BLaER1 treated with 17β-estradiol and CSF1 and Interleukin-3, amounts not matched to agents 10 nM and 100 nM (cell line): Measurements from ENCODE around the gene GRIK2.
"Not testable (repeated sequence)": the region's sequence is repeated elsewhere in the genome, so short reads cannot be mapped to it uniquely, and the experiment has no call there.

Experiments
- H3K27ac ChIP-seq, 11 experiments: shearing (Covaris generic); formaldehyde crosslinking; 2 replicates each; pipeline ENCODE4 v1.8.1; 2022
- H3K27me3 ChIP-seq, 11 experiments: shearing (Covaris generic); formaldehyde crosslinking; 2 replicates each; pipeline ENCODE4 v1.8.1; 2022
- H3K36me3 ChIP-seq, 11 experiments: shearing (Covaris generic); formaldehyde crosslinking; 2 replicates each; pipeline ENCODE4 v1.8.1; 2022
- H3K4me1 ChIP-seq, 10 experiments: shearing (Covaris generic); formaldehyde crosslinking; 2 replicates each; pipeline ENCODE4 v1.8.1; 2022
- H3K4me2 ChIP-seq, 11 experiments: shearing (Covaris generic); formaldehyde crosslinking; 2 replicates each; pipeline ENCODE4 v1.8.1; 2022
- H3K4me3 ChIP-seq, 10 experiments: shearing (Covaris generic); formaldehyde crosslinking; 2 replicates each; pipeline ENCODE4 v1.8.1; 2022
- H3K9ac ChIP-seq, 11 experiments: shearing (Covaris generic); formaldehyde crosslinking; 2 replicates each; pipeline ENCODE4 v1.8.1; 2022
- H3K9me3 ChIP-seq, 11 experiments: shearing (Covaris generic); formaldehyde crosslinking; replicated peaks in 1 of 11; 2 replicates each; pipeline ENCODE4 v1.8.1; 2022
- H4K20me1 ChIP-seq, 11 experiments: shearing (Covaris generic); formaldehyde crosslinking; 2 replicates each; pipeline ENCODE4 v1.8.1; 2022
- Cebpa-rat ChIP-seq, 11 experiments: shearing (Covaris generic); IDR thresholded peaks; 2 replicates each; pipeline ENCODE4 v1.8.1; 2022

The GRIK2 gene

GRCh38 chr6:101613556-101613955 lies 220.0 kb downstream of the GRIK2 start:
- Histone ChIP-seq H3K4me1 (no peaks in the 10 kb centered on the region), H3K4me3 (no peak overlapping the region), H3K9ac (no peak overlapping the region), H3K36me3 (no peaks in the 10 kb centered on the region), H4K20me1 (no peaks in the 10 kb centered on the region), H3K27me3 (no peaks in the 10 kb centered on the region), H3K27ac (no peak overlapping the region), H3K9me3 (no peaks in the 10 kb centered on the region), H3K4me2 (no peak overlapping the region)
- no peak for TF ChIP-seq Cebpa-rat (IDR thresholded peaks at IDR 0.05)

GRCh38 chr6:101614774-101615173 lies 221.3 kb downstream of the GRIK2 start:
- no peaks in the 10 kb centered on the region for H3K27me3 ChIP-seq
- H3K4me2 ChIP-seq, result no peak overlapping the region
- H3K9me3 ChIP-seq, result no peaks in the 10 kb centered on the region
- TF ChIP-seq Cebpa-rat (IDR thresholded peaks at IDR 0.05), result no peak
- no peak overlapping the region for H3K4me3 ChIP-seq
- H3K36me3 ChIP-seq, result no peaks in the 10 kb centered on the region
- H4K20me1 ChIP-seq, result no peaks in the 10 kb centered on the region
- H3K27ac ChIP-seq, result no peak overlapping the region
- H3K4me1 ChIP-seq, result no peaks in the 10 kb centered on the region
- H3K9ac ChIP-seq, result no peak overlapping the region

GRCh38 chr6:101626269-101626668 lies 232.8 kb downstream of the GRIK2 start:
- Histone ChIP-seq H4K20me1 (no peaks in the 10 kb centered on the region), H3K4me3 (no peak overlapping the region), H3K27ac (no peak overlapping the region), H3K4me2 (no peak overlapping the region), H3K27me3 (no peaks in the 10 kb centered on the region), H3K36me3 (no peaks in the 10 kb centered on the region), H3K4me1 (no peaks in the 10 kb centered on the region), H3K9ac (no peak overlapping the region), H3K9me3 (no peaks in the 10 kb centered on the region)
- TF ChIP-seq Cebpa-rat (IDR thresholded peaks at IDR 0.05), result no peak

- Histone ChIP-seq H3K4me1 (no peaks in the 10 kb centered on the region), H3K9me3 (no peaks in the 10 kb centered on the region), H3K27ac (no peak overlapping the region), H4K20me1 (no peaks in the 10 kb centered on the region), H3K4me3 (no peak overlapping the region), H3K9ac (no peak overlapping the region), H3K36me3 (no peaks in the 10 kb centered on the region), H3K27me3 (no peaks in the 10 kb centered on the region), H3K4me2 (no peak overlapping the region)
- no peak for TF ChIP-seq Cebpa-rat (IDR thresholded peaks at IDR 0.05)
Observed at GRCh38 chr6:101630941-101631340, 237.4 kb downstream of the GRIK2 start.

GRCh38 chr6:101633081-101633480 lies 239.6 kb downstream of the GRIK2 start:
- H3K36me3 ChIP-seq, result no peaks in the 10 kb centered on the region
- no peak overlapping the region for H3K27ac ChIP-seq
- no peak for TF ChIP-seq Cebpa-rat (IDR thresholded peaks at IDR 0.05)
- no peaks in the 10 kb centered on the region for H3K27me3 ChIP-seq
- no peaks in the 10 kb centered on the region for H3K4me1 ChIP-seq
- no peaks in the 10 kb centered on the region for H3K9me3 ChIP-seq
- no peak overlapping the region for H3K4me2 ChIP-seq
- no peak overlapping the region for H3K4me3 ChIP-seq
- H4K20me1 ChIP-seq, result no peaks in the 10 kb centered on the region
- no peak overlapping the region for H3K9ac ChIP-seq

- H3K27ac ChIP-seq, H3K9ac ChIP-seq, H3K4me1 ChIP-seq, H3K4me2 ChIP-seq, H4K20me1 ChIP-seq, H3K36me3 ChIP-seq, H3K27me3 ChIP-seq, H3K9me3 ChIP-seq, H3K4me3 ChIP-seq: not testable (repeated sequence)
Observed at GRCh38 chr6:101638865-101639264, 245.4 kb downstream of the GRIK2 start.

- TF ChIP-seq Cebpa-rat (IDR thresholded peaks at IDR 0.05), result no peak
- H3K9ac ChIP-seq, result no peak overlapping the region
- no peak overlapping the region for H3K4me3 ChIP-seq
- H4K20me1 ChIP-seq, result no peaks in the 10 kb centered on the region
- H3K27ac ChIP-seq, result no peak overlapping the region
- no peaks in the 10 kb centered on the region for H3K9me3 ChIP-seq
- no peaks in the 10 kb centered on the region for H3K36me3 ChIP-seq
- no peaks in the 10 kb centered on the region for H3K4me1 ChIP-seq
- H3K27me3 ChIP-seq, result no peaks in the 10 kb centered on the region
- no peak overlapping the region for H3K4me2 ChIP-seq
Observed at GRCh38 chr6:101640131-101640530, 246.6 kb downstream of the GRIK2 start.

- Histone ChIP-seq H4K20me1 (no peaks in the 10 kb centered on the region), H3K4me2 (no peak overlapping the region), H3K27ac (no peak overlapping the region), H3K4me1 (no peaks in the 10 kb centered on the region), H3K4me3 (no peak overlapping the region), H3K27me3 (no peaks in the 10 kb centered on the region), H3K9me3 (no peaks in the 10 kb centered on the region), H3K9ac (no peak overlapping the region), H3K36me3 (no peaks in the 10 kb centered on the region)
- no peak for TF ChIP-seq Cebpa-rat (IDR thresholded peaks at IDR 0.05)
Observed at GRCh38 chr6:101645770-101646169, 252.3 kb downstream of the GRIK2 start.

- no peaks in the 10 kb centered on the region for H3K9me3 ChIP-seq
- H4K20me1 ChIP-seq, result no peaks in the 10 kb centered on the region
- no peak overlapping the region for H3K27ac ChIP-seq
- TF ChIP-seq Cebpa-rat (IDR thresholded peaks at IDR 0.05), result no peak
- no peaks in the 10 kb centered on the region for H3K27me3 ChIP-seq
- H3K4me2 ChIP-seq, result no peak overlapping the region
- H3K4me3 ChIP-seq, result no peak overlapping the region
- no peak overlapping the region for H3K9ac ChIP-seq
- no peaks in the 10 kb centered on the region for H3K36me3 ChIP-seq
- no peaks in the 10 kb centered on the region for H3K4me1 ChIP-seq
Observed at GRCh38 chr6:101650402-101651100, 257.0 kb downstream of the GRIK2 start.

- H3K27me3 ChIP-seq, result no peaks in the 10 kb centered on the region
- H3K36me3 ChIP-seq, result no peaks in the 10 kb centered on the region
- H3K27ac ChIP-seq, result no peak overlapping the region
- no peak overlapping the region for H3K4me3 ChIP-seq
- no peaks in the 10 kb centered on the region for H3K9me3 ChIP-seq
- H4K20me1 ChIP-seq, result no peaks in the 10 kb centered on the region
- TF ChIP-seq Cebpa-rat (IDR thresholded peaks at IDR 0.05), result no peak
- no peak overlapping the region for H3K4me2 ChIP-seq
- no peak overlapping the region for H3K9ac ChIP-seq
- H3K4me1 ChIP-seq, result no peaks in the 10 kb centered on the region
Observed at GRCh38 chr6:101652079-101652478, 258.6 kb downstream of the GRIK2 start.
